ENCODE measurements around the gene FTCD. TPM values are rescaled to one million over a fixed set of nuclear protein-coding genes. Genes with fewer than 3 reads are reported as not detected.

FTCD gene
- total and polyA plus RNA-seq, 2 of the 4 experiments (the other 2 are of a cell fraction) = 0.55 TPM; not detected in 1

GRCh38 chr21:46126309-46127238, 28.8 kb downstream of the FTCD start:
- H3K4me3 ChIP-seq (ENCODE audit: insufficient read depth, low read depth, low read length) = no peak overlapping the region
- H3K9me3 ChIP-seq (ENCODE audit: control insufficient read depth, insufficient read depth, low read length) = no peaks in the 10 kb centered on the region
- H3K27ac ChIP-seq (ENCODE audit: insufficient read depth, low read length) = no peak overlapping the region
- ATAC-seq (ENCODE audit: low read depth) (no peak), DNase-seq (no peak)
- H2AK5ac ChIP-seq (ENCODE audit: low read depth, low read length) = no peak overlapping the region
- in situ Hi-C loops (cut with MboI; ENCODE audit: low sequenced_read_pairs) = no loop called here
- dilution Hi-C loops (cut with HindIII; ENCODE audit: low sequenced_read_pairs, unreplicated experiment) = no loop called here
- H3K14ac ChIP-seq (replicated peaks; ENCODE audit: low read depth, low read length) = no peak overlapping the region
- H2BK120ac ChIP-seq (ENCODE audit: low read depth, low read length) = no peak overlapping the region
- no peak for TF ChIP-seq MXI1 (IDR thresholded peaks at IDR 0.05; ENCODE audit: borderline replicate concordance, low read depth, low read length)
- no peak for TF ChIP-seq SMC3 (IDR thresholded peaks at IDR 0.05; ENCODE audit: low read depth, low read length)
- no peak for TF ChIP-seq RCOR1 (IDR thresholded peaks at IDR 0.05; ENCODE audit: insufficient replicate concordance, low read length)
- TF ChIP-seq FOS (IDR thresholded peaks at IDR 0.05; ENCODE audit: low read depth, low read length) = no peak
- TF ChIP-seq MAFK (IDR thresholded peaks at IDR 0.05; ENCODE audit: low read depth, low read length) = no peak
- no peak for TF ChIP-seq RAD21 (IDR thresholded peaks at IDR 0.05; ENCODE audit: low read length)
- no peak for TF ChIP-seq CTCF (conservative IDR thresholded peaks at IDR 0.05; ENCODE audit: low read depth, low read length)
- TF ChIP-seq ELK1 (IDR thresholded peaks at IDR 0.05; ENCODE audit: borderline replicate concordance, low read depth, low read length) = no peak
- no peak for TF ChIP-seq MAZ (IDR thresholded peaks at IDR 0.05; ENCODE audit: borderline replicate concordance, low read depth, low read length)
- TF ChIP-seq POLR2A (IDR thresholded peaks at IDR 0.05; ENCODE audit: low read depth, low read length) = no peak
- no peak for TF ChIP-seq BHLHE40 (IDR thresholded peaks at IDR 0.05; ENCODE audit: low read depth, low read length)
- no peak for TF ChIP-seq CHD1 (IDR thresholded peaks at IDR 0.05; ENCODE audit: low read depth, low read length)
- TF ChIP-seq NFE2L2 (IDR thresholded peaks at IDR 0.05; ENCODE audit: low read depth, low read length) = no peak
- TF ChIP-seq, protein P1, sequence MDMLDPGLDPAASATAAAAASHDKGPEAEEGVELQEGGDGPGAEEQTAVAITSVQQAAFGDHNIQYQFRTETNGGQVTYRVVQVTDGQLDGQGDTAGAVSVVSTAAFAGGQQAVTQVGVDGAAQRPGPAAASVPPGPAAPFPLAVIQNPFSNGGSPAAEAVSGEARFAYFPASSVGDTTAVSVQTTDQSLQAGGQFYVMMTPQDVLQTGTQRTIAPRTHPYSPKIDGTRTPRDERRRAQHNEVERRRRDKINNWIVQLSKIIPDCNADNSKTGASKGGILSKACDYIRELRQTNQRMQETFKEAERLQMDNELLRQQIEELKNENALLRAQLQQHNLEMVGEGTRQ (IDR thresholded peaks at IDR 0.05; ENCODE audit: low read depth, low read length) = no peak
- H4K20me1 ChIP-seq (ENCODE audit: insufficient read depth, low read length) = peaks cover 99% of the 10 kb centered on the region
- H2BK5ac ChIP-seq (ENCODE audit: low read depth, low read length, poor library complexity, severe bottlenecking) = no peak overlapping the region
- no peak overlapping the region for H2BK15ac ChIP-seq (ENCODE audit: low read depth, low read length)
- ChIA-PET POLR2A (ENCODE audit: unreplicated experiment) (no interaction called here), CTCF (no interaction called here)
- WGBS, 2 experiments (ENCODE audit: extremely low coverage in 2 of 2, insufficient read length in 1 of 2) = 74% methylated on average over 4 of the region's 32 CpGs; no CpG with 5 or more reads in 1 of the 2 experiments
- peak overlapping the region; percentile 65 for H2AK9ac ChIP-seq (replicated peaks; ENCODE audit: low read depth, low read length, poor library complexity)
- H2BK20ac ChIP-seq (ENCODE audit: low read depth, low read length) = no peak overlapping the region
- H3K79me1 ChIP-seq (ENCODE audit: low read depth in 1 of 2, low read length in 2 of 2) = peaks cover 9 to 82% of the 10 kb centered on the region in 2 experiments
- no peaks in the 10 kb centered on the region for H3K27me3 ChIP-seq (ENCODE audit: control insufficient read depth, insufficient read depth, low read length)
- H3K9ac ChIP-seq (ENCODE audit: low read depth, low read length) = no peak overlapping the region
- peaks cover 26% of the 10 kb centered on the region for H3K9me1 ChIP-seq (ENCODE audit: insufficient read depth, low read length)
- H4K91ac ChIP-seq (ENCODE audit: insufficient read depth, low read depth, low read length) = no peak overlapping the region
- no TSS peak for BruUV-seq (replicated peaks)
- H3K56ac ChIP-seq (ENCODE audit: extremely low read depth, insufficient read depth, low read length) = no peak overlapping the region
- no peak overlapping the region for H4K8ac ChIP-seq (ENCODE audit: low read depth in 2 of 2, low read length in 2 of 2)
- H3K4me2 ChIP-seq (ENCODE audit: low read depth, low read length) = no peak overlapping the region
- H3K4ac ChIP-seq (ENCODE audit: low read depth, low read length) = no peak overlapping the region
- H3K18ac ChIP-seq (ENCODE audit: low read depth, low read length) = no peak overlapping the region
- peak overlapping the region; percentile 51 for H2AFZ ChIP-seq (replicated peaks; ENCODE audit: low read length, poor library complexity)
- no peak overlapping the region for H4K5ac ChIP-seq (ENCODE audit: low read depth, low read length)
- peaks cover 94% of the 10 kb centered on the region for H3K36me3 ChIP-seq (ENCODE audit: control insufficient read depth, insufficient read depth, low read length)
- intact Hi-C loops (cut with micrococcal nuclease) = no loop called here
- H3K4me1 ChIP-seq (ENCODE audit: control insufficient read depth, insufficient read depth, low read length) = peaks cover 7% of the 10 kb centered on the region; the same call in 1 of the 2 replicates
- H3K23ac ChIP-seq (ENCODE audit: low read depth, low read length) = no peak overlapping the region
